GM19455 (cell line): ENCODE data around the gene EML3.
"Not testable (repeated sequence)": the region's sequence is repeated elsewhere in the genome, so short reads cannot be mapped to it uniquely, and the experiment has no call there.

Experiments
- ATAC-seq: cut with Tn5 transposase; IDR thresholded peaks from one replicate; pipeline ENCODE4 v1.9.1; 2021; ENCODE audit not compliant: unreplicated experiment

The EML3 gene

GRCh38 chr11:62573006-62573591, 39.5 kb downstream of the EML3 start:
- ATAC-seq = no peak

GRCh38 chr11:62572431-62572830, 40.1 kb downstream of the EML3 start:
- no peak for ATAC-seq

GRCh38 chr11:62571493-62571892, 41.1 kb downstream of the EML3 start:
- not testable (repeated sequence) for ATAC-seq

- not testable (repeated sequence) for ATAC-seq
These were observed 41.7 kb downstream of the EML3 start for GRCh38 chr11:62570903-62571302.

- ATAC-seq = no peak
These were observed 43.0 kb downstream of the EML3 start for GRCh38 chr11:62569611-62570010.

GRCh38 chr11:62567018-62567633, 45.4 kb downstream of the EML3 start:
- no peak for ATAC-seq

- no peak for ATAC-seq
These were observed 46.3 kb downstream of the EML3 start for GRCh38 chr11:62566247-62566646.

GRCh38 chr11:62565100-62565802, 47.3 kb downstream of the EML3 start:
- no peak for ATAC-seq

- ATAC-seq = not testable (repeated sequence)
These were observed 50.8 kb downstream of the EML3 start for GRCh38 chr11:62561677-62562230.

GRCh38 chr11:62560566-62561103, 51.9 kb downstream of the EML3 start:
- ATAC-seq = no peak

GRCh38 chr11:62559626-62560025, 52.9 kb downstream of the EML3 start:
- ATAC-seq = not testable (repeated sequence)

GRCh38 chr11:62559204-62559603, 53.4 kb downstream of the EML3 start:
- ATAC-seq = no peak

- no peak for ATAC-seq
These were observed 53.9 kb downstream of the EML3 start for GRCh38 chr11:62558669-62559068.

- peak; percentile 44 for ATAC-seq
These were observed 55.5 kb downstream of the EML3 start for GRCh38 chr11:62556875-62557631.

- ATAC-seq = peak; percentile 45
These were observed 56.3 kb downstream of the EML3 start for GRCh38 chr11:62556108-62556874.

- peak; percentile 43 for ATAC-seq
These were observed 57.0 kb downstream of the EML3 start for GRCh38 chr11:62555464-62556107.

- no peak for ATAC-seq
These were observed 58.0 kb downstream of the EML3 start for GRCh38 chr11:62554387-62555167.

GRCh38 chr11:62553839-62554361, 58.7 kb downstream of the EML3 start:
- no peak for ATAC-seq
